GM23248 (cell line): ENCODE results near the gene NFKBIA. TPM values are rescaled to one million over a fixed set of nuclear protein-coding genes. Genes with fewer than 3 reads are reported as not detected.

ENCODE experiments used
- DNase-seq: peaks from one replicate; pipeline ENCODE4 v3.0.0-alpha.2; 2015
- H2AFZ ChIP-seq: fragments of 200-600 bp; sonication (generic); 2 replicates; pipeline ENCODE4 v1.6.1; 2016; ENCODE audit warnings: antibody characterized with exemption
- H3F3A ChIP-seq: fragments of 200-600 bp; sonication (generic); 2 replicates; pipeline ENCODE4 v1.6.1; 2016; ENCODE audit warnings: mild to moderate bottlenecking, antibody characterized with exemption, mixed run types; ENCODE audit not compliant: insufficient read depth
- H3K27ac ChIP-seq: fragments of 200-600 bp; sonication (generic); 2 replicates; pipeline ENCODE4 v1.5.1; 2016; ENCODE audit warnings: mild to moderate bottlenecking
- H3K27me3 ChIP-seq: fragments of 200-600 bp; sonication (generic); replicated peaks from 2 replicates; pipeline ENCODE4 v1.6.1; 2016; ENCODE audit warnings: mild to moderate bottlenecking; ENCODE audit not compliant: insufficient read depth
- H3K36me3 ChIP-seq: fragments of 200-600 bp; sonication (generic); 2 replicates; pipeline ENCODE4 v1.6.1; 2016; ENCODE audit warnings: low read depth, mild to moderate bottlenecking
- H3K4me1 ChIP-seq: fragments of 200-600 bp; sonication (generic); 2 replicates; pipeline ENCODE4 v1.6.1; 2016; ENCODE audit warnings: mild to moderate bottlenecking; ENCODE audit not compliant: insufficient read depth
- H3K4me2 ChIP-seq: fragments of 200-600 bp; sonication (generic); one replicate; pipeline ENCODE4 v1.6.1; 2016; ENCODE audit warnings: mild to moderate bottlenecking; ENCODE audit not compliant: unreplicated experiment
- H3K4me3 ChIP-seq: fragments of 200-600 bp; sonication (generic); 2 replicates; pipeline ENCODE4 v1.5.1; 2016; ENCODE audit warnings: mild to moderate bottlenecking
- H3K79me2 ChIP-seq: fragments of 200-600 bp; sonication (generic); 2 replicates; pipeline ENCODE4 v1.6.1; 2016; ENCODE audit warnings: mild to moderate bottlenecking; ENCODE audit not compliant: insufficient read depth
- H3K9ac ChIP-seq: fragments of 200-600 bp; sonication (generic); 2 replicates; pipeline ENCODE4 v1.6.1; 2016; ENCODE audit warnings: mild to moderate bottlenecking
- H3K9me2 ChIP-seq: fragments of 200-600 bp; sonication (generic); 2 replicates; pipeline ENCODE4 v1.6.1; 2016; ENCODE audit warnings: mixed run types, mild to moderate bottlenecking, moderate library complexity; ENCODE audit not compliant: insufficient read depth
- H3K9me3 ChIP-seq: fragments of 200-600 bp; sonication (generic); one replicate; pipeline ENCODE4 v1.6.1; 2017; ENCODE audit warnings: low read depth
- H4K20me1 ChIP-seq: fragments of 200-600 bp; sonication (generic); 2 replicates; pipeline ENCODE4 v1.6.0; 2016; ENCODE audit not compliant: insufficient read depth
- EZH2 ChIP-seq: fragments of 200-600 bp; sonication (generic); IDR thresholded peaks from 2 replicates; pipeline ENCODE4 v1.6.1; 2018; ENCODE audit warnings: antibody characterized with exemption, mild to moderate bottlenecking; ENCODE audit not compliant: insufficient read depth, poor library complexity, severe bottlenecking
- EZH2phosphoT487 ChIP-seq: fragments of 200-600 bp; sonication (generic); IDR thresholded peaks from 2 replicates; pipeline ENCODE4 v1.6.1; 2018; ENCODE audit warnings: antibody characterized with exemption, moderate library complexity, mild to moderate bottlenecking, low read depth; ENCODE audit not compliant: insufficient read depth
- WGBS, 2 experiments: methylation state at CpG; one replicate each; pipeline ENCODE4 v1.1.6; 2015 to 2017; ENCODE audit warnings: low lambda C conversion rate in 2 of 2, low coverage in 1 of 2; ENCODE audit errors: missing lambda C conversion rate in 2 of 2; 5-methylcytosine and 5-hydroxymethylcytosine counted together
- in situ Hi-C: fragments of 300-500 bp; cut with MboI; formaldehyde crosslinking; loops from 2 replicates; pipeline ENCODE4 v1.15.0; 2020
- polyA plus RNA-seq: library from polyadenylated mRNA; unstranded; fragments of >200 nt; fragmentation: Nextera tagmentation; extraction: Ambion mirVana; gene quantifications from 2 replicates; pipeline ENCODE4 v1.2.1, GENCODE V29; 2016
- total RNA-seq: library from RNA; depleted of rRNA; stranded (reverse); fragments of >200 nt; shearing (Covaris generic); gene quantifications from 2 replicates; pipeline ENCODE4 v1.2.3, GENCODE V29; 2014

NFKBIA gene
- total and polyA plus RNA-seq, 2 experiments from 2014 or later, result 40.2 to 60.4 TPM

GRCh38 chr14:35395283-35395682 lies 9.3 kb downstream of the NFKBIA start:
- H2AFZ ChIP-seq, result no peak overlapping the region
- H3K36me3 ChIP-seq, result no peaks in the 10 kb centered on the region
- in situ Hi-C loops, result no loop called here
- no peaks in the 10 kb centered on the region for H3K4me1 ChIP-seq
- no peak for DNase-seq
- no peak overlapping the region for H3K9ac ChIP-seq
- 97% methylated on average over 13 of the region's 13 CpGs for WGBS, 2 experiments
- H3K27ac ChIP-seq, result no peak overlapping the region
- TF ChIP-seq EZH2phosphoT487 (no peak), EZH2 (no peak)
- peaks cover 21% of the 10 kb centered on the region for H3F3A ChIP-seq
- H3K4me3 ChIP-seq, result no peak overlapping the region
- H4K20me1 ChIP-seq, result no peaks in the 10 kb centered on the region
- no peaks in the 10 kb centered on the region for H3K9me3 ChIP-seq
- no peaks in the 10 kb centered on the region for H3K9me2 ChIP-seq
- no peak overlapping the region for H3K4me2 ChIP-seq
- no peaks in the 10 kb centered on the region for H3K79me2 ChIP-seq
- H3K27me3 ChIP-seq, result no peaks in the 10 kb centered on the region

- Histone ChIP-seq H3K4me1 (no peaks in the 10 kb centered on the region), H4K20me1 (no peaks in the 10 kb centered on the region), H3K9ac (no peak overlapping the region), H3K79me2 (no peaks in the 10 kb centered on the region), H3K4me3 (no peak overlapping the region), H3K27ac (no peak overlapping the region), H3K4me2 (no peak overlapping the region), H2AFZ (no peak overlapping the region), H3K9me2 (no peaks in the 10 kb centered on the region), H3F3A (peaks cover 13% of the 10 kb centered on the region), H3K27me3 (no peaks in the 10 kb centered on the region), H3K36me3 (no peaks in the 10 kb centered on the region), H3K9me3 (no peaks in the 10 kb centered on the region)
- 88 to 93% methylated on average over 11 of the region's 11 CpGs for WGBS, 2 experiments
- TF ChIP-seq EZH2phosphoT487 (no peak), EZH2 (no peak)
- no peak for DNase-seq
- in situ Hi-C loops, result no loop called here
These were observed 10.1 kb downstream of the NFKBIA start for GRCh38 chr14:35394326-35395013.

GRCh38 chr14:35393826-35394225 lies 10.7 kb downstream of the NFKBIA start:
- no peaks in the 10 kb centered on the region for H3K27me3 ChIP-seq
- DNase-seq, result no peak
- H3K27ac ChIP-seq, result no peak overlapping the region
- no peaks in the 10 kb centered on the region for H3K36me3 ChIP-seq
- no peaks in the 10 kb centered on the region for H3K79me2 ChIP-seq
- no peak overlapping the region for H2AFZ ChIP-seq
- no peaks in the 10 kb centered on the region for H3K9me2 ChIP-seq
- no peaks in the 10 kb centered on the region for H4K20me1 ChIP-seq
- H3F3A ChIP-seq, result peaks cover 7% of the 10 kb centered on the region; the same call in 1 of the 2 replicates
- H3K4me1 ChIP-seq, result no peaks in the 10 kb centered on the region
- H3K9me3 ChIP-seq, result no peaks in the 10 kb centered on the region
- in situ Hi-C loops, result no loop called here
- 91 to 93% methylated on average over 2 of the region's 2 CpGs for WGBS, 2 experiments
- H3K9ac ChIP-seq, result no peak overlapping the region
- no peak overlapping the region for H3K4me3 ChIP-seq
- TF ChIP-seq EZH2 (no peak), EZH2phosphoT487 (no peak)
- H3K4me2 ChIP-seq, result no peak overlapping the region

- Histone ChIP-seq H3K4me2 (no peak overlapping the region), H3K4me1 (no peaks in the 10 kb centered on the region), H3K9ac (no peak overlapping the region), H3K27ac (no peak overlapping the region), H3K4me3 (no peak overlapping the region), H3K9me3 (no peaks in the 10 kb centered on the region), H3K9me2 (no peaks in the 10 kb centered on the region), H3K27me3 (no peaks in the 10 kb centered on the region), H2AFZ (no peak overlapping the region), H3K36me3 (no peaks in the 10 kb centered on the region), H3F3A (no peaks in the 10 kb centered on the region), H4K20me1 (no peaks in the 10 kb centered on the region), H3K79me2 (no peaks in the 10 kb centered on the region)
- WGBS, 2 experiments, result 86 to 89% methylated on average over 1 of the region's 1 CpG
- in situ Hi-C loops, result no loop called here
- TF ChIP-seq EZH2phosphoT487 (no peak), EZH2 (no peak)
- no peak for DNase-seq
These were observed 12.4 kb downstream of the NFKBIA start for GRCh38 chr14:35392103-35392502.

DNA sequence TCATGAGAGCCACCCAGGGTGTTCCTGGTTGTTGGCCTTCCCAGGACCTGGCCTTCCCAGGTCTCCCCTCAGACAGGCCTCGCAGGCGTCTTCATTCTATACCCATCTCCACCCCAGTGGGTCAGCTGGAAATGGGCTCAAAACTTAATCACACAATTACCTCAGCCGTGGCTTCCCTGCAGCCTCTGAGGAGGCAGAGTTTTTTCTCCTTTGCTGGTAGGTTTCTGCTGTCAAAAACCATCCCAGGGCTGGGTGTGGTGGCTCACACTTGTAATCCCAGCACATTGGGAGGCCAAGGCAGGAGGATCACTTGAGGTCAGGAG lies 13.2 kb downstream of the NFKBIA start:
- Histone ChIP-seq H3K27me3 (no peaks in the 10 kb centered on the region), H3K9ac (no peak overlapping the region), H2AFZ (no peak overlapping the region), H4K20me1 (no peaks in the 10 kb centered on the region), H3K79me2 (no peaks in the 10 kb centered on the region), H3K36me3 (no peaks in the 10 kb centered on the region), H3K9me3 (no peaks in the 10 kb centered on the region), H3K27ac (no peak overlapping the region), H3F3A (0 out of 2 replicates have a peak, but pooled peaks cover 2% of the 10 kb centered on the region), H3K4me3 (no peak overlapping the region), H3K9me2 (no peaks in the 10 kb centered on the region), H3K4me2 (no peak overlapping the region), H3K4me1 (no peaks in the 10 kb centered on the region)
- in situ Hi-C loops, result no loop called here
- 93 to 97% methylated on average over 3 of the region's 3 CpGs for WGBS, 2 experiments
- TF ChIP-seq EZH2, result no peak
- no peak for TF ChIP-seq EZH2phosphoT487
- no peak for DNase-seq
